Femur (tissue), 1 donor: ENCODE measurements around the gene MCF2L2.

ENCODE experiments used
- DNase-seq: peaks from one replicate; pipeline ENCODE4 v3.0.0-alpha.2; 2017

Gene MCF2L2

GRCh38 chr3:183226333-183226890, 202.0 kb downstream of the MCF2L2 start:
- DNase-seq = no peak

DNA sequence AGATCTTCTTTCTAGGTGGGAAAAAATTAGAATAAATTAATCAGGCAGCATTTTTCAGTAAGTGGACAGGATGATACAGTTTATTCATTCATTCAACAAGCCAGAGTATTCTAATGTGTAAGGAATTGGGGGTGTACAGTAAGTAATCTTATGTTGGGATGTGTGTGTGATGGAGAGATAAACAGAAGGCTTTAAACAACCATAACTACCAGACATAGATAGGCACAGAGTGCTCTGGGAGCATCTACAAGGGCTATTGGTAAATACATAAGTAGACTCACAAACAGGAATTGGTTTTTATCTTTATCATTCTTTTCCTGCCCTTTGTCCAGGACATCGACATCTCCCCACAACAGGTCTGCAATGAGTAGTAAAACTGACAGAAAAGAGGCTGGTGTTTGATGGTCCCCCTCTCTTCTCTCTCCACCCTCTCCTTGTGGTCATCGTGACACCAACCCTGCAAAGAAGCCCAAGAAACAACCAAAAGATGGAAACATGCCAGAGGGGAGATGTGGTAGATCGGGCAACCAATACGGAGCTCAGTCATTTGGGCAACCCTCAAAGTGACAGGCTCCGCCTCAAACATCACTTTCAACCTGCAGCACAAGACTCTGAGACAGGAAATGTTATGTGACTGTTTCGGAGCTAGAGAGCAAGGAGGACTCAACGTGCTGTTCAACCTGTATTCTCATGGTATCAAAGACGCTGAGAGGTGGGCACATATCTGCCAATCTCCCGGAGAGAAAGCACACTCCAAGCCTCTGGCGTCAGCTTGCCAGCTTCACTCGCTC, 204.0 kb downstream of the MCF2L2 start:
- no peak for DNase-seq

GRCh38 chr3:183222631-183223235, 205.7 kb downstream of the MCF2L2 start:
- no peak for DNase-seq

- no peak for DNase-seq
These were observed 207.6 kb downstream of the MCF2L2 start for GRCh38 chr3:183220828-183221227.

DNA sequence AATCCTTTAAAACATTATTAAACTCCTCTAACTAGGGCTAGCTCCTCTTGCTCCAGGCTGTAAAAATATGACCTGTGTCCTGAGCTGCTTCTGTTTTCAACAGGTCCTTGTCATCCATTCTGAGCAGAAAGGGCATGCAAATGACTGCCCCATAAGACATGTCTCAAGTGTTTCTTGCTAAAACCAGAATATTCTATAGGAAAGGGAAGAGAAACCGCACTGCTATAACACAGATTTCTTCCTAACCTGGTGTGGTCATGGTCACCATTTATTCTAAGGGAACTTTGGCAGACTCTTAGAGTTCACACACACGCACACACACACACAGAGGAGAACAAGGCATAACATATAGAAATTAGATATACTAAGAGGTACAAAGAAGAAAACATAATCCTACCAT, 209.6 kb downstream of the MCF2L2 start:
- DNase-seq = no peak

GRCh38 chr3:183217548-183218332, 210.7 kb downstream of the MCF2L2 start:
- no peak for DNase-seq

DNA sequence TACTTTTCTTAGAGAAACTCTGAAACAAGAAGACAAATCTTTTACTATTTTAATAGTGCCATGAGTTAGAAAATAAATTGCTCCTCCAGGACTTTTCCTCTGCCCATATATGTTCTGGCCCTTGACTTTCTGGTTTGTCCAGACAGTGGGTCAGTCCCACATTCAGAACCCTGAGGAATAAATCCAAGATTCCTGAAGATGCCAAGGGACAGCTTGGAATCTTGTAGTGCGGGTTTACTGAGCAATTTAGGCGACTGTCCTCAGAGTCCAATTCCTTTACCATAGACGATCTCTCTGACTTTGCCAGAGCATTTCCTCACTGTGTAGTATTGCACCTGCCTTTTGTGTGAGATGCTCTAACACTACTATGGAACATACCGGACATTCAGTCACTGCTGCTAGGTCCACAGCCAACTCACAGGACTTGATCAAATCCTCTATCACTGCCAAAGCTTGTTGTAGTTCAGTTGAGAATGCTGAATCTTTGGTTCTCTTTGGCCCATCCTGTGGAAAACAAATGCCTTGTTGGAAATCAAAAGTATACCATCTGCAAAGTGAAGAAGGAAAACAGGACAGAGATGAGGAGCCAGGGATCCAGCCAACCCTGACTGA, 212.7 kb downstream of the MCF2L2 start:
- DNase-seq = no peak

DNA sequence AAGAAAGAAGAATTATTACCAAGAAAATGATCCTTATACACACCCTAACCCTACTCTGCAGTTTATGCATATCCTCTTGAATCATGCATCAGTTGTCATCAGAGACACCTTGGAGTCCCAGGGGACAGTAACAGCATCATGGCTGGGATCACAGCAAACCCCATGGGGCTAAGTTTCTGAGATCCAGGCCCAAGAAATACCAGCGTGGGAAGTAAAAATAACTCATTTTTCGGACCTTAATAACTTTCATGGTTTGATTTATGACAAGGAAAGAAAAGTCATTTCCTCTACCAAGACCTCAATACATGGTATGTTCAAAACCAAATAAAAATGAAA, 214.2 kb downstream of the MCF2L2 start:
- DNase-seq = no peak

- DNase-seq = no peak
These were observed 214.8 kb downstream of the MCF2L2 start for GRCh38 chr3:183213415-183214276.

- DNase-seq = peak; percentile 31
These were observed 215.9 kb downstream of the MCF2L2 start for GRCh38 chr3:183212565-183212964.

DNA sequence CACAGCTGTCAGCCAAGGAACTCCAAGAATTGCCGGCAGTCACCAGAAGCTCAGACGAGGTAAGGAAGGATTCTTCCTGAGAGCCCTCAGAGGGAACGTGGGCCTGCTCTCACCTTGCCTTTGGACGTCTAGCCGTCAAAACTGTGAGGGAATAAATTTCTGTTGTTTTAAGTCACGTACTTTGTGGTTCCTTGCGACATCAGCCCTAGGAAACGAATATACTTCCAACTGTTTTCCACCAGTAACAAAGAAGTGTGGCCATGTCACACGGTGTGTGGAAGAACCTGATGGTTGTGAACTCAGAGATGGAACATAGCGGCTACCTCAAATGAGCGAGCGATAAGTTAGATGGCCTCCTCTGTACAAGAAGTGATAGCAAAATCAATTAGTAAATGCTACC, 216.3 kb downstream of the MCF2L2 start:
- DNase-seq = no peak

- DNase-seq = no peak
These were observed 217.1 kb downstream of the MCF2L2 start for GRCh38 chr3:183211352-183211751.

GRCh38 chr3:183210862-183211341, 217.5 kb downstream of the MCF2L2 start:
- DNase-seq = peak; percentile 32

- DNase-seq = no peak
These were observed 218.1 kb downstream of the MCF2L2 start for GRCh38 chr3:183210341-183210740.

GRCh38 chr3:183208800-183209199, 219.6 kb downstream of the MCF2L2 start:
- DNase-seq = no peak

DNA sequence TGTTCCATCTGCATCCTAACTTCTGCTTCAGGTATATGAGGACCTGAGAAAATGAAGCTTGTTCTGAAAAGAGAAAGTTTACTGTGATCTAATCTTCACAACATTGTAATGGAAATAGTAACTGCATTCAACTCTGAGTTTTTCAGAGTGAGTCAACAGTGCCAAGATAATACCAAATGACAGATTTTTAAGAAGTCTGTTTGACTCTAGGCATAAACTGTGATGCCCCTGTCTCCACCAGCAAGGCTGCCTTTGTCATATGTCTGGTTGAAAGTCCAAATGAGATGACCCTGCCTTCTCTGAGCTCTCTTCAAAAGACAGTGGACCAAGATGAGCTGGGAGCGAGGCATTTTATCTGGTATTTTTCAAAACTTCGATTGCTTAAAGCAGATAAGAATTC, 220.2 kb downstream of the MCF2L2 start:
- DNase-seq = no peak

- no peak for DNase-seq
These were observed 224.7 kb downstream of the MCF2L2 start for GRCh38 chr3:183203670-183204069.

DNA sequence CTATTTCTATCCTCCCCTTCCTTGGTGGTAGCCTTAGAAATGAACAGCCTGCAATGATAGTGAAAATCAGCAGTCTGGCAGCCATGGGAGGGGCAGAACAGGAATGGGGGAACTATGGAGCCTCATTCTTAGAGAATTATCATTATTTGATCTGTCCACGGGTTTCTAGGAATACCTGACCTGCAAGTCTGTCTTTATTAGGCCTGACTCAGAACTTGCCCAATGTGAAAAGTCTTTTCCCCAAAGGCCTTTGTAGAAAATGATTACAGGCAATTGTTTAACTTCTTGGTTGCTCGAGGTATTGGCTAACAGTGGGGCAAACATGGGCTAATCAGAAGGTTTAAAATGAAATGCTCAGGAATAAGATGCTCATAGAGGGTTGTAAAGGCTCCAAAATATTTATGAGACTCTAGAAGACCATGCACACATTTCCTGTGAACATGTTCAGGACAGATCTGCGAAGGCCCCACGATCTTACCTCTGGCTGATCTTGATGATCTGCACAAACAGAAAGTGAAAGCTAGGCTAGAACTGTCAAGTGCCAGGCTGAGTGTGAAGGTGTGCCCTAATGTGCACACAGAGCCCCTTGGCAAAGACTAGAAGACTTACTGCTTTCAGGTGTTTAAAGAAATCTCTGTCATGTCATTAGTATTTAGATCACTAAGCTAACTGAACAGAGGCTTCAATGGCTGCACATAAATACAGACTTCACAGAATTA, 226.3 kb downstream of the MCF2L2 start:
- no peak for DNase-seq

- no peak for DNase-seq
These were observed 229.5 kb downstream of the MCF2L2 start for GRCh38 chr3:183198939-183199338.

DNA sequence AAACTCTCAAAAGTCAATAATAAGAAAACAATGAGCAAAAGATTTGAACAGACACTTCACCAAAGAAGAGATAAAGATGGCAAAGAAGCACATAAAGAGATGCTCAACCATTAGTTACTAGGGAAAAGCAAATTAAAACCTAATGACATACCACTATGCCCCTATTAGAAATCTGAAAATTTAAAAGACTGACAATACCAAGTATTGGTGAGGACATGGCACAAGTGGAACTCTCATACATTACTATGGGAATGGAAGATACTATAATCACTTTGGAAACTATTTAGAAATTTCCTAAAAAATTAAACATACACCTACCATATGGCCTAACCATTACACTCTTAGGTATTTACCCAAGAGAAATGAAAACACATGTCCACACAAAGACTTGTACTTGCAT, 230.7 kb downstream of the MCF2L2 start:
- no peak for DNase-seq

DNA sequence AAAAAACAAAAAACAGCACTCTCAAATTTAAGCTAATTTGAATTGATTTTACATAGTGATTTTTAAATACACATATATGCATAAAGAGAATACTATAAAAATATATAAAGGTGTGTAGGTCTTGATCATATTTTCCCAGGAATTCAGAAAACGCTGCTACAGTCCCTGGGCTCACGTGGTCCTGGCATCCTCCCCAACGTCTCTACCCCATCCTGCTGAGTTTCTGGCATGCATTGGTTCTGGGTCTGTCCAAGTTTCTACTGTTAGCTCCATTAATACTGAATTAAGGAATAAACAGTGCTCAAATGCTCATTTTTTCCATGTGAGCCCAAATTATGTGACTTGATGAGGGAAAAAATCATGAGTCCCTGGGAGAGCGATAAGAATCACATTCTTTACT, 233.2 kb downstream of the MCF2L2 start:
- no peak for DNase-seq
